IPS-20b (cell line): ENCODE results near the gene KRTAP10-9.
"Not testable (repeated sequence)": the region's sequence is repeated elsewhere in the genome, so short reads cannot be mapped to it uniquely, and the experiment has no call there.

Experiments used
- H3K27ac ChIP-seq: one replicate; pipeline ENCODE4 v1.5.1; 2013; ENCODE audit warnings: low read length
- H3K27me3 ChIP-seq: 2 replicates; pipeline ENCODE4 v1.6.1; 2013; ENCODE audit warnings: mild to moderate bottlenecking, low read length, inconsistent platforms; ENCODE audit not compliant: insufficient read depth
- H3K36me3 ChIP-seq: 2 replicates; pipeline ENCODE4 v1.6.1; 2013; ENCODE audit warnings: low read depth, mild to moderate bottlenecking, inconsistent platforms, low read length, moderate library complexity; ENCODE audit not compliant: insufficient read depth
- H3K4me1 ChIP-seq: 2 replicates; pipeline ENCODE4 v1.6.1; 2013; ENCODE audit warnings: mild to moderate bottlenecking, control low read depth, inconsistent platforms, low read length, moderate library complexity; ENCODE audit not compliant: insufficient read depth
- H3K4me3 ChIP-seq: 2 replicates; pipeline ENCODE4 v1.5.1; 2013; ENCODE audit warnings: mild to moderate bottlenecking, low read length, inconsistent platforms
- H3K9ac ChIP-seq: 2 replicates; pipeline ENCODE4 v1.6.1; 2013; ENCODE audit warnings: low read depth, mild to moderate bottlenecking, inconsistent platforms, low read length, moderate library complexity
- H3K9me3 ChIP-seq: 2 replicates; pipeline ENCODE4 v1.6.1; 2013; ENCODE audit warnings: mild to moderate bottlenecking, low read depth, low read length, inconsistent platforms; ENCODE audit not compliant: insufficient read depth

The KRTAP10-9 gene

GRCh38 chr21:44618909-44619308 lies 8.0 kb upstream of the KRTAP10-9 start:
- Histone ChIP-seq H3K9me3 (peaks cover 40% of the 10 kb centered on the region), H3K4me3 (no peak overlapping the region), H3K9ac (no peak overlapping the region), H3K36me3 (no peaks in the 10 kb centered on the region), H3K4me1 (no peaks in the 10 kb centered on the region), H3K27me3 (no peaks in the 10 kb centered on the region), H3K27ac (no peak overlapping the region)

- Histone ChIP-seq H3K9ac (no peak overlapping the region), H3K9me3 (peaks cover 49% of the 10 kb centered on the region), H3K27me3 (no peaks in the 10 kb centered on the region)
Observed at GRCh38 chr21:44619886-44620285, 7.0 kb upstream of the KRTAP10-9 start.

GRCh38 chr21:44623575-44623974 lies 3.3 kb upstream of the KRTAP10-9 start:
- H3K27ac ChIP-seq = no peak overlapping the region
- H3K4me1 ChIP-seq = no peaks in the 10 kb centered on the region
- H3K4me3 ChIP-seq = no peak overlapping the region
- H3K36me3 ChIP-seq = no peaks in the 10 kb centered on the region
- peaks cover 51% of the 10 kb centered on the region for H3K9me3 ChIP-seq
- no peak overlapping the region for H3K9ac ChIP-seq
- no peaks in the 10 kb centered on the region for H3K27me3 ChIP-seq

More at GRCh38 chr21:44619886-44620285, 7.0 kb upstream of the KRTAP10-9 start:
- no peak overlapping the region for H3K4me3 ChIP-seq
- H3K4me1 ChIP-seq = no peaks in the 10 kb centered on the region
- H3K27ac ChIP-seq = no peak overlapping the region
- no peaks in the 10 kb centered on the region for H3K36me3 ChIP-seq

GRCh38 chr21:44625756-44626155 lies 1.1 kb upstream of the KRTAP10-9 start:
- no peaks in the 10 kb centered on the region for H3K36me3 ChIP-seq
- no peaks in the 10 kb centered on the region for H3K4me1 ChIP-seq
- H3K4me3 ChIP-seq = no peak overlapping the region

GRCh38 chr21:44626262-44626661 lies 631 bp upstream of the KRTAP10-9 start:
- Histone ChIP-seq H3K27me3 (no peaks in the 10 kb centered on the region), H3K4me1 (no peaks in the 10 kb centered on the region), H3K4me3 (no peak overlapping the region), H3K9me3 (peaks cover 28% of the 10 kb centered on the region), H3K27ac (no peak overlapping the region), H3K9ac (no peak overlapping the region), H3K36me3 (no peaks in the 10 kb centered on the region)

More at GRCh38 chr21:44625756-44626155, 1.1 kb upstream of the KRTAP10-9 start:
- Histone ChIP-seq H3K27ac (no peak overlapping the region), H3K27me3 (no peaks in the 10 kb centered on the region), H3K9ac (no peak overlapping the region), H3K9me3 (peaks cover 33% of the 10 kb centered on the region)

- not testable (repeated sequence) for H3K27me3 ChIP-seq, H3K36me3 ChIP-seq, H3K4me1 ChIP-seq, H3K4me3 ChIP-seq, H3K9ac ChIP-seq, H3K27ac ChIP-seq
- peaks cover 28% of the 10 kb centered on the region for H3K9me3 ChIP-seq
Observed at GRCh38 chr21:44627181-44627822, 409 bp downstream of the KRTAP10-9 start.

GRCh38 chr21:44627831-44628233 lies 939 bp downstream of the KRTAP10-9 start:
- not testable (repeated sequence) for H3K27me3 ChIP-seq, H3K4me1 ChIP-seq, H3K9ac ChIP-seq, H3K4me3 ChIP-seq, H3K27ac ChIP-seq, H3K36me3 ChIP-seq
- H3K9me3 ChIP-seq = peaks cover 22% of the 10 kb centered on the region

GRCh38 chr21:44628707-44629391 lies 2.0 kb downstream of the KRTAP10-9 start:
- Histone ChIP-seq H3K4me1 (no peaks in the 10 kb centered on the region), H3K27me3 (no peaks in the 10 kb centered on the region), H3K27ac (no peak overlapping the region), H3K9me3 (peaks cover 12% of the 10 kb centered on the region), H3K36me3 (no peaks in the 10 kb centered on the region), H3K9ac (no peak overlapping the region), H3K4me3 (no peak overlapping the region)

GRCh38 chr21:44630440-44630839 lies 3.5 kb downstream of the KRTAP10-9 start:
- Histone ChIP-seq H3K27ac (no peak overlapping the region), H3K36me3 (no peaks in the 10 kb centered on the region), H3K27me3 (no peaks in the 10 kb centered on the region), H3K9me3 (no peaks in the 10 kb centered on the region), H3K9ac (no peak overlapping the region), H3K4me3 (no peak overlapping the region), H3K4me1 (no peaks in the 10 kb centered on the region)

- H3K27ac ChIP-seq = no peak overlapping the region
- H3K4me1 ChIP-seq = no peaks in the 10 kb centered on the region
- H3K27me3 ChIP-seq = no peaks in the 10 kb centered on the region
- no peaks in the 10 kb centered on the region for H3K9me3 ChIP-seq
- no peak overlapping the region for H3K4me3 ChIP-seq
- H3K36me3 ChIP-seq = no peaks in the 10 kb centered on the region
- H3K9ac ChIP-seq = no peak overlapping the region
Observed at GRCh38 chr21:44632067-44632466, 5.2 kb downstream of the KRTAP10-9 start.

GRCh38 chr21:44636209-44637017 lies 9.5 kb downstream of the KRTAP10-9 start:
- no peaks in the 10 kb centered on the region for H3K9me3 ChIP-seq
- no peaks in the 10 kb centered on the region for H3K27me3 ChIP-seq
- no peak overlapping the region for H3K9ac ChIP-seq
- H3K4me3 ChIP-seq = no peak overlapping the region
- H3K27ac ChIP-seq = no peak overlapping the region
- H3K36me3 ChIP-seq = no peaks in the 10 kb centered on the region
- no peaks in the 10 kb centered on the region for H3K4me1 ChIP-seq
